ENCODE data around the gene NTRK3.

Gene NTRK3

DNA sequence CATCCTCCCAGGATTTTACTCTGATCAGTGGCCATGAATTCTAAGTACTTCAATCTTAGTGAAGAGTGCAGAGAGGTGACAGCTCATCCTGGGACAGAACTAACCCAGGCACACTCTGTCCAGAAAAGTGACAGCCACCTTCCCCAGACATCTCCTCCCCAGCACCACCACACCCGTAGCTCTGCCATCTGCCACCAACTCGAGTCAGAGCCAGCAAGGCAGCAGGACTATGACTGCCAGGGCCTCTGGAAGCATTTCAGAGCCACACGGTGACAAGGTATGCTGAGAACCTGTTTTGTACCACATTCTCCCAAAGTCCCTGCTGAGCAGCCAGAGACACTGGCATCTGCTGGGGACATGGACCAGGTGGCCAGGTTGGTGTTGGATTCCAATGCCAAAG is 71.0 kb downstream of the NTRK3 start:
- no peak for DNase-seq (ENCODE audit: low read depth, low spot score)

- DNase-seq (ENCODE audit: low read depth, low spot score) = no peak
Observed at GRCh38 chr15:88181613-88182012, 74.9 kb downstream of the NTRK3 start.

DNA sequence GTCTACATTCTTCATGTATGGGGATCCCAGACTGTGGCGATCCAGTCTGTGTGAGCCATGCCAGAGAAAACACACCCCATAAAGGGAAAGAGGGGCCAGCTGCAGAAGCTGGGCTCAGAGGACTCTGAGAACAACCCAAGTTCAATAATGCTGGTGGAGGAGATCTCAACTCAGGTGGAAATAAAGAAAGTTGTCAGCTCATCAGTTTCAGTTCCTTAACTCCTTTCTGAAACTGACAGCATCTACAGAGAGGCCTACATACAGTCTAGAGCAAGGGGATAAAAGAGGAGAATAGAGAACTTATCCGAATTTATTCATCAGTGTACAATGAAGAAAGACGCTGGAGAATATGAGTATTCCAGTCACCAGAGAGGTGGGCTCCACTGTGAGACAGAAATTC is 77.0 kb downstream of the NTRK3 start:
- no peak for DNase-seq (ENCODE audit: low read depth, low spot score)

DNA sequence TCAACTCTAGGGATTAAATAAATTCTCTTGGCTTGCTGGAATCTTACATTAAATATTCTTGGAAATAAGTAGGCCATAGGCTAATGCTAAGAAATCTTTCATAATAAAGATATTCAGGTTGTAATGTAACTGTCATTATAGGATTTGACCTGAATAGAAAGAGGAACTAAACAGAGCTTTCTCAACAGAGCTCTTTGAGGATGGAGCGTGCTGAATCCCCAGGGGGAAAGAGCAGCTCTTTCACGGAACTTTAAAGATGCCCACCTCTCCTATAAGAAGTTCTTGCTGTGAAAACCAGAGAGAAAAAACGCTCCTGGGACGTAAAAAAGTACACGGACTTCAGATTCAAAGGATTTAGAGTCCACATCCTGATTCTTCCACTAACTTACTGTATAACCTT is 77.9 kb downstream of the NTRK3 start:
- DNase-seq (ENCODE audit: low read depth, low spot score) = no peak

DNA sequence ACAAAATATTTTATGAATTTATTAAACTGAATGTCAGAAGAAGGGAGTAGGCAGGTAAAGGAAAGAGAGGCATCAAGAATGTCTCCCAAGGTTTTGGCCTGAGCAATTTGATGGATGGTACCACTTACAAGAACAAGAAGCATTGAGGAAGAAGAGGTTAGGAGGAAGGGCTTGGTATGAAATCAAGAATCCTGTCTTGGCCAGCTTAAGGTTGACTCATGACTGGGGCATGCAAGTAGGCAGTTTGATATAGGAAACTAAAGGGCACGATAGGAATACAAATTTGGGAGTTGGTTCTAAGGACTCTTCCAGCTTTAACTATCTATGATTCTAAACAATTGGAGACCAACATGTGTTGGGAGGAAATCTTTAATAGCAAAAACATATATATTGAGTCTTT is 79.1 kb downstream of the NTRK3 start:
- no peak for DNase-seq (ENCODE audit: low read depth, low spot score)

DNA sequence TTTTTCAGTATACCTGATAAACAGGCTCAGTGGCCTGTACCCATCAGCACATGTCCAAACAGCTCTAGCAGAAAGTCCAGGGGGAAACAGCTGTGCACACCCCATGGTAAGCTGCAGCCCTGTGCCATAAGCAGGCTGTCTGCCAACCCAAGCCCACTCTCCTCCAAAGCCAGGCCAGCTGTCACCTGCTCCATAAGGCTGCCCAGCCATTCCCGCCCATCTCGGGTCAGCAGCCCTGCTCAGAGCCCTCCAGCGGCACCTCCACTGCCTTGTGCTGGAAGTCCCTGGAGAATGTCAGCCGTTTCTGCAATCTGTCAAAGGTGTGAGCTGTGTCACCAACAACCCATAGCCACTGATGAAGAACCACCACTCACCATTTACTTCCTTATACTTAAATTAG is 82.0 kb downstream of the NTRK3 start:
- DNase-seq (ENCODE audit: low read depth, low spot score) = no peak

DNA sequence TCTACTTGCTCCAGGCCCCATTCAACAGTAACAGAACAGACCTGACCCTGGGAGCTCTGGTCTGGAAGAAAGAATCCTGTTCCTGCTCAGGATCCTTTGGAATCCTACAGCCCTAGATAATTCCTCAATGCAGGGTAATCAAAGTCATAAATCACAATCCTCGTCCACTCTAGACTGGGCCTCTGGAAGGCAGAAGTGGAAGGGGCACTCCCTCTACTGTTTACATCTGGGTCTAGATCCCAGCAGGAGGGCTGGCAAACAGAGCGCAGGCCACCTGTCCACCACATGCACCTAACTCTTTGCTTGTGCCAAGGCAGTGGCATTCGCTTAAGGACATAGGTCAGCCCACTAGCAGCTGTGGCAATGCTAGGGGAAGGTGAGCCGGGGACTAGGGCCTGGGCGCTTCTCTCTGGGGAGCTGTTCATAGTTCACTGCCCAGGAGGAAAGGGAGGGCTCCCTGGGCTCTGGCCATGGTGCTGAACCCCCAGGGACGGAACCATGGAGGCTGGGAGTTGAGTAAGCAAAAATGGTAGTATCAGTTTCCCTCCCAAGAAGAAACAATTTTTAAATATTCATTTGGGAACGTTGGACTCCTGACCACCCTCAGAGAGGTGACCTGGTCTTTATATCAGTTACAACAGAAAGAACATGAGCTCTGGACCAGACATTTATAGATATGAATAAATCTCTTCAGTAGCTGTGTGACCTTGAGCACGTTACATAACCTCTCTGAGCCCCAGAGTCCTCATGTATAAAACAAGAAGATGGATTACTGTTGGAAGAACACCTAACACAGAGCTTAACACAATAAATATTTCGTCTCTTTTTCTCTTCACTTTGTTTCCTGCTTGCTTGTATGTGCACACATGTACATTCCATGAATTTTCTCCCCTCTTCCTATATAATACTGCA is 90.2 kb downstream of the NTRK3 start:
- DNase-seq (ENCODE audit: low read depth, low spot score) = no peak

DNA sequence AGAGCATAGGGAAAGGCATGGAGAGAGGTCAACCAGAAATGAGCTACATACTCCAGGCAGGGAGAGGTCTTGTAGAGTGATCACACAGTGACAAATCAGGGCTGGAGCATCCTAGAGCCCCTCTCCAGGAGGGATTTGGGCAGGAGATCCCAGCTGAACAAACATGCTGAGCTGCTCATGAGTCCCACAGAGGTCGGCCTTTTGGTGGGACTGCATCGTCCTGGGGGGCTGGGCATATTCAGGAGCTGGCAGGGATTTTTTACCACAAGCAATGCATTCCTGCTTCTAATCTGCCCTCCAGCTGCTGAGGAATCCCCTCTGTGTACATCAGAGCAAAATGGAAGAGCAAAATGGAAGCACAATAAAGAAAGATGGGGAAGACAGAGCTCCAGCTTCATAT is 94.9 kb downstream of the NTRK3 start:
- no peak for DNase-seq (ENCODE audit: low read depth, low spot score)

- DNase-seq (ENCODE audit: low read depth, low spot score) = no peak
Observed at GRCh38 chr15:88155310-88155709, 101.2 kb downstream of the NTRK3 start.

DNA sequence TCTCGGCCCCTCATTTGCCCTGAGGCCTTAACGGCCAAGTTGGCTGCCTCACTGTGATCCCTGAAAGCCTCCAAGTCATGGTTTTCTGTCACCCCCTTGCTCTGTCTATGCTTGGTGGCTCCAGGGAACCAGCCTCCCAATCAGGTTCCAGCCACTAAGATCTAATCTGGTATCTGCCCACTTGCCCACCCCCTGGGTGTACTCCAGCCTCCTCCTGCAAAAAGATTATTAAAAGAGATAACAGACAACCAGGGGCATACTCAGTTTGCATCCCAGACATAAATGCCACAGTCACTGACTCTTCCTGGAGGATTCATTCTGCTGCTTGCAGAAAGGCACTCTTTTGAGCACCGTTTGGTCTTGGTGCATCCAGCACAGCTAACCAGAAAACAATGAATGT is 103.9 kb downstream of the NTRK3 start:
- DNase-seq (ENCODE audit: low read depth, low spot score) = no peak

GRCh38 chr15:88147760-88148159 is 108.8 kb downstream of the NTRK3 start:
- no peak for DNase-seq (ENCODE audit: low read depth, low spot score)

DNA sequence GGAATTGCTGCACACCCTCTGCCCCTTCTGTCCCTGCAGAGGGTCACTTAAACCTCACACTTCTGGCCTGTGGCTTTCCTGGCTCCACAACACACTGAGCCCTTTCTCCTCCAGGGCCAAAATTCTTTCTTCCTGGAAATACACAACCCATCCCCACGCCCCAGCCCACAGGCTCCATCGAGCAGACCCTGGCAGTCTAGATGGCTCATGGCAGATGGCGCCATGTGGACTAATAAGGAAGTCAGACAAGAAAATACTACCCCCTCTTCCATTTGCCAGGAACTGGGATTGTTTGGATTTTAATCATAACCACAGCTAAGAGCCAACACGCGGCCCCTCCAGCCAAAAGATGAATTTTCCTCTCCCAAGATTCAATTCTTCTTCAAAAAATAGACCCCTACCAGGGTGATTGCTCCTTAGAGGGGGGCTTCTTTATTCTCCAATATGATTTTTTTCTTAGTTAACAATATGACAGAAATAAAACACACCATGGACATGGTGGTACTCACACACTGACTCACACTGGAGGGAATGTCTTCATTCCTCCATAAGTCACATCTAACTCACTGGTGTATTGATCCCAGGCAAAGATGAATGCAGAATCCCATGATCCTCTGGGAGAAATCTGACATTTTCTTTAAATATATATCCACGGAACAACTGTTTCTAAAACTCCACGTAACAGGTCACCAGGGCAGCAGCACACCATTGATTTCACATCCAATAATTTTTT is 111.5 kb downstream of the NTRK3 start:
- no peak for DNase-seq (ENCODE audit: low read depth, low spot score)

DNA sequence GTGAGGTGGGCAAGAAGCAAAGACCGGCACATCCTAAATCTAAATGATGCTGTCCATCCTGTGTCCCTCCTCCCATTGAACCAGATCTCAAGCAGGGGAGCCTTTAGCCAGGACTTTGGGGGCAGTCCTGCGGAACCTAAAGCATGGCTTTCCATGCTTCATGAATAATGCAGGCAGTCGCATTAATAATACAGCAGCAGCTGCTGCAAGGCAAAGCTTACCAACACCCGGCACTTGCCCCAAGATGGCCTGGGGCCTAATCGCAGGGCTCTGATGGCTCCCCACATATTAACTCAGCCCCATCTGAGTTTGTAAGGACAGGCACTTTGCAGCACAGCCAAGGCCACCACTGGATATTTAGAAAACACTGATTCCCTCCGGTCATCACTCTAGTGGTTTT is 114.4 kb downstream of the NTRK3 start:
- DNase-seq (ENCODE audit: low read depth, low spot score) = no peak

DNA sequence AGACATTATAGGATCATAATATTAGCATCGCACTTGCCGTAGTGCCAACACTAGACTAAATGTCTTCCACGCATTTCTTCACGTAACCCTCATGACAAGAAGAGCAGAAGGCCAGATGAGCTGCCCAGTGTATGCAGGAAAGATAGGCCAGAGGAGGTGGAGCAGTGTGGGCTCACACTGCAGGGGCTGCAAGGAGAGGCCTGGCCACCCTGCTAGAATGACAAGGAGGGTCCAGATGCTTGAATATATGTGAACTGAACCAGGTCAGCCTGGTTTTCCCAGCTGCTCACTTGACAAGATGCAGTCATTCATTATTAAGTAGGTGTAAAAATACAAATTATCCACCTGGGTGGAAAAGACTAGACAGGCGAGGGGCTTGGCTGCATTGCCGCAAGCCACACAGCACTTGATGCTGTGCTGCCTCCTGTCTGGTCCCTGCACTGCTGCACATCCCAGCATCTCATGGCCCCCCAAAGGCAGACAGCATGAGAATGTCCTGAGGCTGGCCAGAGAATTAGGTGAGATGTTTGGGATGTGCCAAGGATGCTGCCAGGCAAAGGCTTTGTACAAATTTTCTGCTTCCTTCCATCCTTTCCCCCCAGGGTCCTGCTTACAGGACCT is 115.2 kb downstream of the NTRK3 start:
- no peak for DNase-seq (ENCODE audit: low read depth, low spot score)

- no peak for DNase-seq (ENCODE audit: low read depth, low spot score)
Observed at GRCh38 chr15:88140398-88140797, 116.1 kb downstream of the NTRK3 start.

DNA sequence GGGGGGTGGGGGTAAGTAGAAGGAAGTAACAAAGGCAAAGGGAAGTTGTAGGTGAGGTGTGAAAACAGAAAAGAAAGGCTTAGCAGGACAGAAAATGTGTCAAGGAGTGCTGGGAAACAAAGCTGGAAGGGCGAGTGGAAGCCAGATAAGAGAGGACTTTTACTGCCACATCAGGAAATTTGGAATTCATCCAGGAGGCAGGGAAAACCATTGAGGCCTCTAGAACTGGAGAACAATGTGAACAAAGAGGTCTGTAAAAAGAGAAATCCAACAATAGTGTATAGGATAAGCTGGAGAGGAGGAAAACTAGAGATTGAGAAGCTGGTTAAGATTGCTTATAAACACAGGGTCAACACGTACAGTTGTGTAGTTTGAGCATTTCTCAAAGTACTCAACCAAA is 116.6 kb downstream of the NTRK3 start:
- no peak for DNase-seq (ENCODE audit: low read depth, low spot score)

DNA sequence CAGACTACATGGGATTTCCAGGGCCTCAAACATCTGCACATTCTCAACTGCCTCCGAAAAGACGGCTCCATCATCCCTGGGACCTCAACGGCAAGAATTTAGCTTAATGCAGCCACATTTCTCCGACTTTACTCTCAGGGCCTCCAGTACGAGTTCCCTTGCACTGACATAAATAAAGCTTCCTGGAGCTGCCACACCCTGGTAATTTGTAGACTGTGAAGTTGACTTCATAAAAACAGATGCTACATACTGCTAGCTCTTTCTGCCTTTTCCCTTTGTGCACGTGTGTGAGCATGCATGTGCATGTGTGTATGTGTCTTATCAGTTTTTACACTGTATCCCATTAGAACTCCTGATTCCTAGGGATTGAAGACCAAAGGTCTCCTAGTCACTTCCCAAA is 122.7 kb downstream of the NTRK3 start:
- DNase-seq (ENCODE audit: low read depth, low spot score) = no peak

- DNase-seq (ENCODE audit: low read depth, low spot score) = no peak
Observed at GRCh38 chr15:88132499-88132898, 124.0 kb downstream of the NTRK3 start.

GRCh38 chr15:88131937-88132336 is 124.6 kb downstream of the NTRK3 start:
- no peak for DNase-seq (ENCODE audit: low read depth, low spot score)

DNA sequence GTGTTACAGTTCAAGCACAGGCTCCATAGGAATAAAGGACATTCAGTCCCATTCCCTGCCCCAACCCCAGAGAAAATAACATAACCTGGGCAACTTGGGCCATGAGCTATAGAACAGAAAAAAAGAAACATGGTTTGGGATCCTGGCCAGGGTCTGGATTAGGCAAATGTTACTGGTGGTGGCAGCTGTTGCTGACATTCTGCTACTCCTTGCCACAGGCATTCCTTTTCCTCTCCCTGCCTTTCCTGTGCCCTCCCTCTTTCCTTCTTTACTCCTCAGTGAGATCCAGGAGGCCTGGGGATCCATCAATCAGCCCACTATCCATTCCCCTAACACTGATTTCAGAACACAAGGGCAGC is 129.1 kb downstream of the NTRK3 start:
- DNase-seq (ENCODE audit: low read depth, low spot score) = no peak

- no peak for DNase-seq (ENCODE audit: low read depth, low spot score)
Observed at GRCh38 chr15:88126695-88127431, 129.7 kb downstream of the NTRK3 start.

- DNase-seq (ENCODE audit: low read depth, low spot score) = no peak
Observed at GRCh38 chr15:88125576-88125975, 131.0 kb downstream of the NTRK3 start.

Measured in activated naive CD8-positive, alpha-beta T cell treated with anti-CD3 and anti-CD28 coated beads, Interleukin-2, amount 50 U/mL, for 16 hours (primary cell).